ENCODE results near the gene DCLRE1C.
A peak's percentile ranks its signal among the peaks of the same experiment; 100 is the strongest.
"Not testable (repeated sequence)": the region's sequence is repeated elsewhere in the genome, so short reads cannot be mapped to it uniquely, and the experiment has no call there.

DCLRE1C gene

DNA sequence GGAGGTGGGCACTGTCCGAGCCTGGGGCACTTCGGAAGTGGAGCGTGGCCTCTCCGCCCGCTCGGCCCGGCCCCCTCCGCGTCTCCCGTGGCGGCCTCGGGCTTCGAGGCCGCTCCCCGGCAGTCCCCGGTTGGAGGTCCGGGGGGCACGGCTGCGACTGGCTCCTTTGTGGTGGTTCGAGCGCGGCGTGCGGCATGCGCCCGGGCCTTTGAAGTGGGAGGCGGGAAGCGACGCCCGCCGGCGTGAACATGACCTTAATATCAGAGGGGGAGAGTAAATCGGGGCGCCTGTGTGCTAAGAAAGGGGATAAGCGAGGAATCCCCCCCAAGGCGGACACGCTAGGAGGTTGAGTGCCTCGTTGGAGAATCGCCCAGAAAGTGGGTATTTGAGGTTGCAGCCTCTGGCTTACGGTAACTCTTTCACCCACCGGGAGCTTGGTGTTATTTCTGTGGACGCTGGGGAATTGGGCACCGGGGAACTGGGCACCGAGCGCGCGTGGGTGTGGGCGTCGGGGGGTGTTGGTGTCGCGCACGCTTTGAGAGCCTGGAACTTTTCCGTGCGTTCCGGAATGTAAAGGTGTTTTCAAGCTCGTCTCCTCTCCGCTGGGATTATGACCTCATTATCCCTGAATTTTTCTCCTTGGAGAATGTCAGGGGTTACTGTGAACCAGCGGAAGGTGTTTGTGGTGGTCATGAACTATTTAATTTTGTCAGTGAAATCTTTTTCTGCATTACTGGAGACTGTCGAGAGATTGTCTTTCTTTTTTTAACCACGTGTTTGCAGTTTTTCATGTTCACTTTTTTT, 74.6 kb downstream of the DCLRE1C start:
- no peak for DNase-seq

DNA sequence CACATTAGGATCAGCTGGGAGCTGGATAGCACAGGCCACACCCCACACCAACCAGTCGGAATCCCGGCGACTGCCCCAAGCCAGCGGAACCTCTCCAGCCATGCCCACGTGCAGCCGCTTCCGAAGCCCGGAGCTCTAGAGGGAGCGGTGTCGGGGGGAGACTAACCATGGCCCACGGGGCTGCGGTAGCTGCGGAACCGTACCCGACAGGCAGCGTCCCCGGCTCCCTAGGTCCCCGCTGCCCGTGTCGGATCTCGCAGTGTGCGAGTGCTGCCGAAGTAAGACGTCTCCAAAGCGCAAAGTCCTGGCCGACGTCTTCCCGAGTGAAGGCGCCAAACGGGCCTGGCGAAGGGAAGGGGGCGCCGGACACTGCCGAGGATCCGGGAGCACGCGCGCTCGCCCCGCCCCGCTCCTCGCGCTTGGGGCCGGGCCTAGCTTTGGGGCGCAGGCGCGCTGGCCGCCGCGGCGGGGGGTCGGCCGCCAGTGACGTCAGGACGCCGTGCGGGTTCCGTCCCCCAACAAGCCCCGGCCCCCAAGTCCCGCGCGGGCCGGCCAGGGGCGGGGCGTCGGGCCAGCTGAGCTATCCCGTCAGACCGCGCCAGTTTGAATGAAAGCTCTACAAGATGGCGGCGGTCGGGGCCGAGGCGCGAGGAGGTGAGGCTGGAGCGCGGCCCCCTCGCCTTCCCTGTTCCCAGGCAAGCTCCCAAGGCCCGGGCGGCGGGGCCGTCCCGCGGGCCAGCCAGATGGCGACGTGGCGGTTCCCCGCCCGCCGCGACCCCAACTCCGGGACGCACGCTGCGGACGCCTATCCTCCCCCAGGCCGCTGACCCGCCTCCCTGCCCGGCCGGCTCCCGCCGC, 75.4 kb downstream of the DCLRE1C start, which contains the start of gene SUV39H2:
TSS of gene SUV39H2 (plus strand) at position 601 of the 858 bp plus-strand sequence. CDS start at position 624, 23 bp downstream.
- peak; percentile 76 for DNase-seq

DNA sequence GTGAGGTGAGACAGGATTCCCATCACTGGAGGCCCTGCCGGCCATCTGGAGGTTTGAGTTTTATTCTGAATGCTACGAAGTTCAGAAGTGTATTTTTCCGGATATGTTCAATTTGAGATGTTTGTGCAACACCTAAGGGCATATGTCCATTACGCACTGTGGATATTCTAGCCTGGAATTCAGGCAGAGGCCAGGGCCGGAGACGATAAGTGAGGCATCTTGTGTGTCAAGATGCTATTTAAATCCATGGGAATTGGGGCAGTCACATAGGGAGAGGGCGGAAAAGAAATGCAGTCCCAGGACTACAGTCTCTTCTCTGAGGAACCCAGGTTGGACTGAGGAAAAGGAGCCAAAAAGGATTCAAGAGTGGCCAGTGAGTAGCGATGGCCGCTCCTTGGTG, 77.1 kb downstream of the DCLRE1C start:
- DNase-seq: no peak

DNA sequence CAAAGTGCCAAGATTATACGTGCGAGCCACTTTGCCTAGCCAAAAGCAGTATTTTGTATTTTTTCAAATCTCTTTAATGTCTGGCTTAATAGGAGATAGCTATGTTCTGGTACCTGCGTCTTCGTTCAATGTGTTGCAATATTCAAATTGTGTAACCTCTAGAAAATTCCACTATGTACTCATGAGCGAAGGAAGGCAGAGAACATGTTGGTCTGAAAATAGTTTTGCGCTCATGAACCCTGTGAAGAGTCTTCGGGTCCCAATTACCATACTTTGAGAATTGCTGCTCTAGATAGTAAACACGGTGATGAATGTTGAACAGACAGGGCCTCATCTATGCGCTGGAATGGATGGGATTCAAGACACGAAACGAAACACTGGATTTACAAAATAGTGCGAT, 78.0 kb downstream of the DCLRE1C start:
- DNase-seq: no peak

DNA sequence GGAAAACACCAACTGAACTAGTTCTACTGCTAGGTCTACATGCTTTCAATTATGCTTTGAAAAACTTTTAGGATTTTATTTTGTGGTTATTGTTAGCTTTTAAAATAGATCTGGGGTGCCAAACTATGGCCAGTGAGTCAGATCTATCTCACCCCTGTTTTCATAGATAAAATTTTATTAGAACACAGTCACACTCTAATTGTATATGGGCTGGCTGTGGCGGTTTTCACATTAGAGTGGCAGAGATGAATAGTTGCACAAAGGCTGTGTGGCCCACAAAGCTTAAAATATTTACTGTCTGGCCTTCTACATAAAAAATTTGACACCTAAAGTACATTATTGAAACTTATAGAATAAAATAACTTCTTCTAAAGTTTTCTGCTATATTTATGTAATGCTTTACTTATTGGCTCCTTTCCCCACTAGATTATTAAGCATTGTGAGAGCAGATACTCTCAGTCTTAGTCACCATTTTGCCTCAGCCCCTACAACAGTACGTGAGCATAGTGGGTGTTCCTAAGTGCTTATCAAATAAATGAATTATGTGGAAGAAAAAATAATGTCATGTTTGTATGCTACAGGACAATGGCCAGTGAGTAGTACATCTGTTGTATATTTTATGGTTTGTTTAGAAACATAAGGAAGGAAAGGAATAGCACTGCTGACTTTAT, 80.7 kb downstream of the DCLRE1C start:
- DNase-seq: no peak

DNA sequence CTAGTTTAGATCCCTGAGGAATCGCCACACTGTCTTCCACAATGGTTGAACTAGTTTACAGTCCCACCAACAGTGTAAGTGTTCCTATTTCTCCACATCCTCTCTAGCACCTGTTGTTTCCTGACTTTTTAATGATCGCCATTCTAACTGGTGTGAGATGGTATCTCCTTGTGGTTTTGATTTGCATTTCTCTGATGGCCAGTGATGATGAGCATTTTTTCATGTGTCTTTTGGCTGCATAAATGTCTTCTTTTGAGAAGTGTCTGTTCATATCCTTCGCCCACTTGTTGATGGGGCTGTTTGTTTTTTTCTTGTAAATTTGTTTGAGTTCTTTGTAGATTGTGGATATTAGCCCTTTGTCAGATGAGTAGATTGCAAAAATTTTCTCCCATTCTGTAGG, 89.0 kb downstream of the DCLRE1C start:
- not testable (repeated sequence) for DNase-seq

DNA sequence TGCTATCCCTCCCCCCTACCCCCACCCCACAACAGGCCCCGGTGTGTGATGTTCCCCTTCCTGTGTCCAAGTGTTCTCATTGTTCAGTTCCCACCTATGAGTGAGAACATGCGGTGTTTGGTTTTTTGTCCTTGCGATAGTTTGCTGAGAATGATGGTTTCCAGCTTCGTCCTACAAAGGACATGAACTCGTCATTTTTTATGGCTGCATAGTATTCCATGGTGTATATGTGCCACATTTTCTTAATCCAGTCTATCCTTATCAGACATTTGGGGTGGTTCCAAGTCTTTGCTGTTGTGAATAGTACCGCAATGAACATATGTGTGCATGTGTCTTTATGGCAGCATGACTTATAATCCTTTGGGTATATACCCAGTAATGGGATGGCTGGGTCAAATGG, 89.4 kb downstream of the DCLRE1C start:
- DNase-seq: not testable (repeated sequence)

DNA sequence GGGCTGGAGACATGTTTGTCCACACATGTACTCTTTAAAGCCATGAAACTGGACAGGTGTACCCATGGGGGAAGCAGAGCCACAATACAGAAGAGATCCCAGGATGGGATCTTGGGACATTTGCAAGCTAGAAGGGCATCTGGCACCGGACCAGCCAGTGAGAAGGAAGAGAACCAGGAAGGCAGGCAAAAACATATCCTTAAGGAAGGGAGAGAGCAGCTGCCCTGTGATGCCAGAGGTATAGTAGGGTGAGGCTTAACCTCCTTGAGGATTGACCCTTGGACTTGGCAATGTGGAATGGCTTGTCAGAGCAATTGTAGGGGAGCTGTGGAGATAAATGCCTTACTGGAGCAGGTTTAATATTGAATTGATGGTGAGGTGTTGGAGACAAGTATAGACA, 93.1 kb downstream of the DCLRE1C start:
- no peak for DNase-seq

DNA sequence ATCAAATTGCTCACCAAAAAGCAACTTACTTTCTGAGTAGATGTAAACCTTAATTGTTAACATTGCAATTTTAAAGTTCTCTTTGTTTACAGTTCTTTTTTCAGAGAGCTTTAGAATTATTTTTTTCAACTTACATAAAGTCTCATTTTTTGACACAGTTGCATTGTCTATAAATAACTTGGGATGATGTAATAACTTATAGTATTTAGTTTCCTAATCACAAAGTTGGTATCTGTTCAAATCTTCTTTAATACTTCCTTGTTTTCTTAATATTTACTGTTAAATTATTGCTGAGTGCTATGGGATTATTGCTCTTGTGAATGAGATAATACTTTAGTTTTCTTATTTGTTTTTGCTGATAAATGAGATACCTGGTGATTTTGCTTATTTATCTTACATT, 94.1 kb downstream of the DCLRE1C start:
- DNase-seq: no peak

DNA sequence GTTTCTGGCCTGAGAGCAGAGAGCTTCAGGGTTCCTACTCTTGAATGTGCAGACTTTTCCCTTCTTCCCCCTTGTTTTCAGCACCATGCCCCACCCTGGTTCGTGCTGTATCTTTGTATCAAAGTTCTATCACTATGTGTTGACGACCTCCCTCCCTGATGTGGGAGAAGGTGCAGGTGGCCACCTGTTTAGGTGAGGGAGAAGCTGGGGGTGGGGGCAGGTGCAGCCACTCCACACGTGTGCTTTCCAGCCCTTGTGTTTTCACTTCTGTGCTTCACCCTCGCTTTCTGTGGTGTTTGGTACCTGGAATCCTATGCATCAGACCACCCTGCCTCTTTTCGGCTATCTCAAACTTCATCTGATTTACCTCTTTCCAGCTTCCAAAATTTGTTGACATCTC, 94.9 kb downstream of the DCLRE1C start:
- no peak for DNase-seq

DNA sequence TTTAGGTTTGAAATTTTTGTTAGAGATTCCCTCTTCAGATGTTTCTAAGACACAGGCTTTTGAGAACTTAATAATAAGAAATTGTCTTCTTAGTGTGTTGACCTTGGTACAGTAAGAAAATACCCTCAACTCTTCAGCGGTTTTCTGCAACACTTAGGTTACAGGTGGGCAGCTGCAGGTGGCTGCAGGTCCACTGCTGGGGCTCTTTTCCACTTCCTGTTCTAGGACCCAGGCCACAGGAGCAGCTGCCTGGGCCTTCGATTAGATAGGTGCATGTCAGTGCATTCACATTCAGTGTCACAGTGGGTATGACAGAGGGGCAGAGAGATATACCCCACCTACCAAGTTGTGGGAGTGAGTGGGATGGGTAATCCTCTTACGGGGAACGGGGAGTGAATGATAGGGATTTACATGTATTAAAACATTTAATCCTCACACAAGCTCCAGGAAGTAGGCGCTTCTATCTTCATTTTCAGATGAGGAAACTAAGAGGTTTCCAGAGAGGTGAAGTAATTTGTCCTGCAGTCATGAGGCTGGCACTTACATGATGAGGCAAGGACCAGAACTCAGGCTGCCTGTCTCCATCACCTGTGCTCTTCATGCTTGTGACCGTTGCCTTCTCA, 95.4 kb downstream of the DCLRE1C start:
- no peak for DNase-seq

DNA sequence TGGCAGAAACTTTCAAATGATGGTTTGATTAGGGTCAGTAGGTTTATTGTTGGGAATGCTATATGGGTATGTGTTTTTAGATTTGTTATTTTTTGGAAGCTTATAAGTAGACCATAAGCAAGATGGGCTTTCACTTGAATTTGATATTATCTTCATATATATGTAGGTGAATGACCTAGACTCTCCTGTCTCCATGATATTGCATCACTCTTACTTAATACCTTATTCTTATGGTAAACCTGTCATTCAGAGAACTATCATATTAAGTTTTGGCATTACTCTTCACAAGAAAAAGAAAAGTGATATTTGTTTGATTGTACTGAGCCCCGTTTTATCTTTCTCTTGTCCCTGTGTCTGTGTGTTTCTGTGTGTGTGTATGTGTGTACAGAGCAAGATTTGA, 98.4 kb downstream of the DCLRE1C start:
- no peak for DNase-seq

DNA sequence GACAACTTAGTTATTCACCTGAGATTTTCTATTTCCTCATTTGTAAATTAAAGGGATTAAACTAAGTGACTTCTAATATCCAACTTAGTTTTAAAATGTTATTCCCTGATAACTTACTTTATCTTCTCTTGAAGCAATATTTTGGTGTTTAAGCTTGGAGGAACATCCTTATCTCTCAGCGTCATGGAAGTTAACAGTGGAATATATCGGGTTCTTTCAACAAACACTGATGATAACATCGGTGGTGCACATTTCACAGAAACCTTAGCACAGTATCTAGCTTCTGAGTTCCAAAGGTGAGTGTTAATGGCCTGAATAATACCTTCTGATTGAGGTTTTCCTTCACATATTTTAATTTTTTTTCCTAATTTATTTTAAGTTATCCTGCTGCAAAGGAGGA, 101.7 kb downstream of the DCLRE1C start:
- no peak for DNase-seq
